Measurements from ENCODE around the gene TSR1. TPM values are rescaled to one million over a fixed set of nuclear protein-coding genes. Genes with fewer than 3 reads are reported as not detected.
A peak's percentile ranks its signal among the peaks of the same experiment; 100 is the strongest.

The TSR1 gene
- total RNA-seq, 1 experiment from 2014 or later: 44.7 TPM

- CTCF ChIA-PET: no interaction called here
- intact Hi-C loops (cut with micrococcal nuclease; ENCODE audit: unreplicated experiment): no loop called here
- peaks cover under 1% of the 10 kb centered on the region for H3K4me1 ChIP-seq (ENCODE audit: control insufficient read depth, insufficient read depth, low read length)
- ATAC-seq (no peak), DNase-seq (ENCODE audit: low read depth, low spot score) (no peak)
- BruUV-seq (replicated peaks): TSS peak; percentile 57
- in situ Hi-C loops (cut with HindIII; ENCODE audit: low pct_unique_long_range_greater_than_20kb, low sequenced_read_pairs): no loop called here
- no peaks in the 10 kb centered on the region for H3K9me3 ChIP-seq (ENCODE audit: control insufficient read depth, insufficient read depth, low read depth, low read length)
- peaks cover 2% of the 10 kb centered on the region; the same call in 1 of the 2 replicates for H3K36me3 ChIP-seq (ENCODE audit: control insufficient read depth, insufficient read depth, low read length)
- POLR2A ChIA-PET: no interaction called here
- H3K27ac ChIP-seq (ENCODE audit: low read length): no peak overlapping the region
- no peaks in the 10 kb centered on the region for H3K27me3 ChIP-seq (ENCODE audit: control insufficient read depth, insufficient read depth, low read length)
- TF ChIP-seq TCF7L2 (IDR thresholded peaks at IDR 0.05; ENCODE audit: low read depth, low read length): no peak
- no peak for TF ChIP-seq SIN3A (IDR thresholded peaks at IDR 0.05; ENCODE audit: borderline replicate concordance, insufficient read depth, low read depth, low read length)
- TF ChIP-seq, protein P1, sequence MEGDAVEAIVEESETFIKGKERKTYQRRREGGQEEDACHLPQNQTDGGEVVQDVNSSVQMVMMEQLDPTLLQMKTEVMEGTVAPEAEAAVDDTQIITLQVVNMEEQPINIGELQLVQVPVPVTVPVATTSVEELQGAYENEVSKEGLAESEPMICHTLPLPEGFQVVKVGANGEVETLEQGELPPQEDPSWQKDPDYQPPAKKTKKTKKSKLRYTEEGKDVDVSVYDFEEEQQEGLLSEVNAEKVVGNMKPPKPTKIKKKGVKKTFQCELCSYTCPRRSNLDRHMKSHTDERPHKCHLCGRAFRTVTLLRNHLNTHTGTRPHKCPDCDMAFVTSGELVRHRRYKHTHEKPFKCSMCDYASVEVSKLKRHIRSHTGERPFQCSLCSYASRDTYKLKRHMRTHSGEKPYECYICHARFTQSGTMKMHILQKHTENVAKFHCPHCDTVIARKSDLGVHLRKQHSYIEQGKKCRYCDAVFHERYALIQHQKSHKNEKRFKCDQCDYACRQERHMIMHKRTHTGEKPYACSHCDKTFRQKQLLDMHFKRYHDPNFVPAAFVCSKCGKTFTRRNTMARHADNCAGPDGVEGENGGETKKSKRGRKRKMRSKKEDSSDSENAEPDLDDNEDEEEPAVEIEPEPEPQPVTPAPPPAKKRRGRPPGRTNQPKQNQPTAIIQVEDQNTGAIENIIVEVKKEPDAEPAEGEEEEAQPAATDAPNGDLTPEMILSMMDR (IDR thresholded peaks at IDR 0.05): no peak
- TF ChIP-seq REST (IDR thresholded peaks at IDR 0.05; ENCODE audit: insufficient read depth in 1 of 2, low read depth in 2 of 2, low read length in 1 of 2): no peak
- no peak for TF ChIP-seq POLR2AphosphoS5 (IDR thresholded peaks at IDR 0.05; ENCODE audit: low read depth, low read length)
- H3K4me3 ChIP-seq (ENCODE audit: low read depth in 2 of 2, low read length in 2 of 2): no peak overlapping the region
Measured at GRCh38 chr17:2299756-2300155, 36.5 kb downstream of the TSR1 start.

- Histone ChIP-seq H3K4me3 (ENCODE audit: low read depth in 2 of 2, low read length in 2 of 2) (no peak overlapping the region), H3K4me1 (ENCODE audit: control insufficient read depth, insufficient read depth, low read length) (no peaks in the 10 kb centered on the region), H3K9me3 (ENCODE audit: control insufficient read depth, insufficient read depth, low read depth, low read length) (no peaks in the 10 kb centered on the region), H3K27me3 (ENCODE audit: control insufficient read depth, insufficient read depth, low read length) (no peaks in the 10 kb centered on the region), H3K27ac (ENCODE audit: low read length) (no peak overlapping the region), H3K36me3 (ENCODE audit: control insufficient read depth, insufficient read depth, low read length) (peaks cover 2% of the 10 kb centered on the region; the same call in 1 of the 2 replicates)
- TF ChIP-seq SIN3A (IDR thresholded peaks at IDR 0.05; ENCODE audit: borderline replicate concordance, insufficient read depth, low read depth, low read length) (no peak), REST (IDR thresholded peaks at IDR 0.05; ENCODE audit: insufficient read depth in 1 of 2, low read depth in 2 of 2, low read length in 1 of 2) (no peak), TCF7L2 (IDR thresholded peaks at IDR 0.05; ENCODE audit: low read depth, low read length) (no peak), POLR2AphosphoS5 (IDR thresholded peaks at IDR 0.05; ENCODE audit: low read depth, low read length) (no peak)
- TF ChIP-seq, protein P1 (IDR thresholded peaks at IDR 0.05): no peak
- ChIA-PET POLR2A (no interaction called here), CTCF (no interaction called here)
- intact Hi-C loops (cut with micrococcal nuclease; ENCODE audit: unreplicated experiment): no loop called here
- BruUV-seq (replicated peaks): no TSS peak
- ATAC-seq (no peak), DNase-seq (ENCODE audit: low read depth, low spot score) (no peak)
- in situ Hi-C loops (cut with HindIII; ENCODE audit: low pct_unique_long_range_greater_than_20kb, low sequenced_read_pairs): no loop called here
Measured at GRCh38 chr17:2299136-2299535, 37.1 kb downstream of the TSR1 start.
